OCI-M1 (cell line): Measurements from ENCODE around the gene MUC12.

Experiments
- DNase-seq: peaks from one replicate; lab custom pipeline; 2025; lab: John Stamatoyannopoulos, UW

Gene MUC12

GRCh38 chr7:101066141-101066832 lies 96.9 kb downstream of the MUC12 start:
- DNase-seq: no peak

GRCh38 chr7:101066833-101067177 lies 97.4 kb downstream of the MUC12 start:
- no peak for DNase-seq

GRCh38 chr7:101068401-101068800 lies 99.0 kb downstream of the MUC12 start:
- DNase-seq: no peak
